WTC11 (cell line): ENCODE data around the gene FAM177B. TPM values are rescaled to one million over a fixed set of nuclear protein-coding genes. Genes with fewer than 3 reads are reported as not detected.

Experiments
- ATAC-seq: fragments of 200-7000 bp; cut with Tn5 transposase; 2 replicates; pipeline ENCODE4 v1.10.0; 2021; ENCODE audit warnings: mild to moderate bottlenecking, moderate library complexity
- CTCF ChIA-PET: fragments of 300-600 bp; sonication (Branson Sonifier 250); formaldehyde crosslinking; loops from one replicate; lab custom pipeline; 2021; ENCODE audit warnings: antibody characterized with exemption; lab: Charles Lee
- POLR2A ChIA-PET: fragments of 350-600 bp; sonication (Branson Sonifier 250); formaldehyde crosslinking; loops from one replicate; lab custom pipeline; 2021; ENCODE audit warnings: antibody characterized with exemption; lab: Charles Lee
- DNase-seq: peaks from one replicate; pipeline ENCODE4 v3.0.0; 2021; ENCODE audit warnings: low spot score
- H3K27ac Mint-ChIP-seq: 2 replicates; pipeline ENCODE4 v1.8.0; 2021; ENCODE audit warnings: mixed read lengths
- H3K27me3 Mint-ChIP-seq: 2 replicates; pipeline ENCODE4 v1.8.0; 2021; ENCODE audit warnings: low read depth, mild to moderate bottlenecking, moderate library complexity, mixed read lengths
- H3K36me3 Mint-ChIP-seq: 2 replicates; pipeline ENCODE4 v1.8.0; 2021; ENCODE audit warnings: mixed read lengths
- H3K4me1 Mint-ChIP-seq: 2 replicates; pipeline ENCODE4 v1.8.0; 2022; ENCODE audit warnings: mixed read lengths
- H3K4me3 Mint-ChIP-seq: 2 replicates; pipeline ENCODE4 v1.8.0; 2021; ENCODE audit warnings: mild to moderate bottlenecking, moderate library complexity, mixed read lengths
- H3K9me3 Mint-ChIP-seq: 2 replicates; pipeline ENCODE4 v1.8.0; 2021; ENCODE audit warnings: mixed read lengths
- ATF1 ChIP-seq: sonication (generic); formaldehyde crosslinking; IDR thresholded peaks from 2 replicates; pipeline ENCODE4 v1.8.1; 2023; ENCODE audit warnings: mild to moderate bottlenecking, moderate library complexity, missing genetic modification reagents
- ATF6 ChIP-seq: sonication (generic); formaldehyde crosslinking; IDR thresholded peaks from 2 replicates; pipeline ENCODE4 v1.8.1; 2023; ENCODE audit warnings: mild to moderate bottlenecking, missing genetic modification reagents
- E2F1 ChIP-seq: sonication (generic); formaldehyde crosslinking; IDR thresholded peaks from 2 replicates; pipeline ENCODE4 v1.8.0; 2022; ENCODE audit warnings: mild to moderate bottlenecking, missing genetic modification reagents
- ERG ChIP-seq: fragments of 250-450 bp; sonication (Bioruptor Pico); IDR thresholded peaks from 2 replicates; pipeline ENCODE4 v1.8.0; 2021; ENCODE audit warnings: mild to moderate bottlenecking
- ESRRA ChIP-seq: sonication (generic); formaldehyde crosslinking; IDR thresholded peaks from 2 replicates; pipeline ENCODE4 v1.8.1; 2022; ENCODE audit warnings: mild to moderate bottlenecking, missing genetic modification reagents, borderline replicate concordance
- GABPB1 ChIP-seq: sonication (generic); formaldehyde crosslinking; IDR thresholded peaks from 2 replicates; pipeline ENCODE4 v1.8.1; 2023; ENCODE audit warnings: mild to moderate bottlenecking, missing genetic modification reagents
- KAT7 ChIP-seq: sonication (generic); formaldehyde crosslinking; IDR thresholded peaks from 2 replicates; pipeline ENCODE4 v1.8.1; 2023; ENCODE audit warnings: missing genetic modification reagents, mild to moderate bottlenecking, borderline replicate concordance
- NFYB ChIP-seq: sonication (generic); formaldehyde crosslinking; conservative IDR thresholded peaks from 2 replicates; pipeline ENCODE4 v1.8.0; 2022; ENCODE audit warnings: low read depth, missing genetic modification reagents
- OVOL2 ChIP-seq: fragments of 250-450 bp; sonication (Bioruptor Pico); IDR thresholded peaks from 2 replicates; pipeline ENCODE4 v1.9.0; 2021; ENCODE audit warnings: mild to moderate bottlenecking, borderline replicate concordance
- USF1 ChIP-seq: sonication (generic); formaldehyde crosslinking; IDR thresholded peaks from 2 replicates; pipeline ENCODE4 v1.8.0; 2022; ENCODE audit warnings: mild to moderate bottlenecking, missing genetic modification reagents
- ZNF232 ChIP-seq: sonication (generic); formaldehyde crosslinking; IDR thresholded peaks from 2 replicates; pipeline ENCODE4 v1.8.0; 2022; ENCODE audit warnings: mild to moderate bottlenecking, missing genetic modification reagents
- ZNF263 ChIP-seq: sonication (generic); formaldehyde crosslinking; IDR thresholded peaks from 2 replicates; pipeline ENCODE4 v1.8.1; 2022; ENCODE audit warnings: low read depth, mild to moderate bottlenecking, moderate library complexity, missing genetic modification reagents
- ZNF416 ChIP-seq: fragments of 250-450 bp; sonication (Bioruptor Pico); IDR thresholded peaks from 2 replicates; pipeline ENCODE4 v1.9.0; 2021; ENCODE audit warnings: mild to moderate bottlenecking, inconsistent platforms
- ZNF532 ChIP-seq: fragments of 250-450 bp; sonication (Bioruptor Pico); IDR thresholded peaks from 2 replicates; pipeline ENCODE4 v1.9.0; 2021; ENCODE audit warnings: mild to moderate bottlenecking, borderline replicate concordance
- total RNA-seq: library from RNA; stranded (reverse); gene quantifications from 3 replicates; pipeline ENCODE4 v1.2.3, GENCODE V29; 2021

The FAM177B gene
- total RNA-seq, 1 experiment from 2014 or later = not detected

- POLR2A ChIA-PET = no interaction called here
- Mint-ChIP-seq H3K27me3 (no peaks in the 10 kb centered on the region), H3K4me3 (no peak overlapping the region), H3K4me1 (peaks cover 16% of the 10 kb centered on the region), H3K36me3 (peaks cover 17% of the 10 kb centered on the region), H3K27ac (no peak overlapping the region; the same call in 1 of the 2 replicates), H3K9me3 (peaks cover 13% of the 10 kb centered on the region)
- CTCF ChIA-PET = no interaction called here
- TF ChIP-seq NFYB (CRISPR knock-in tag) (no peak), OVOL2 (CRISPR knock-in tag) (no peak), E2F1 (CRISPR knock-in tag) (no peak), ZNF416 (CRISPR knock-in tag) (no peak), ZNF532 (CRISPR knock-in tag) (no peak), ZNF263 (CRISPR knock-in tag) (no peak), ATF6 (CRISPR knock-in tag) (no peak), USF1 (CRISPR knock-in tag) (no peak)
- ATAC-seq = no peak
- DNase-seq = no peak
These were observed 27.3 kb upstream of the FAM177B start for GRCh38 chr1:222709700-222710153.

GRCh38 chr1:222711319-222712252 is 25.4 kb upstream of the FAM177B start:
- DNase-seq = peak; percentile 46
- ATAC-seq = peak; percentile 27
- TF ChIP-seq ZNF232 (CRISPR knock-in tag) (0 out of 2 replicates have a peak, but pooled peaks have one; percentile 17), ERG (CRISPR knock-in tag) (no peak), ATF1 (CRISPR knock-in tag) (no peak), ESRRA (CRISPR knock-in tag) (0 out of 2 replicates have a peak, but pooled peaks have one; percentile 44), GABPB1 (CRISPR knock-in tag) (0 out of 2 replicates have a peak, but pooled peaks have one; percentile 28), KAT7 (CRISPR knock-in tag) (0 out of 2 replicates have a peak, but pooled peaks have one; percentile 75)
- Mint-ChIP-seq H3K9me3 (no peaks in the 10 kb centered on the region), H3K27me3 (no peaks in the 10 kb centered on the region), H3K36me3 (peaks cover 5% of the 10 kb centered on the region; the same call in 1 of the 2 replicates), H3K4me3 (peak overlapping the region; percentile 94), H3K4me1 (peaks cover 16% of the 10 kb centered on the region), H3K27ac (peak overlapping the region; percentile 90)
- POLR2A ChIA-PET = interaction anchor here (1.7 kb wide), 1 partner anchor 68 kb away, joined by 4 read pairs; no protein-coding TSS in a partner anchor
- CTCF ChIA-PET = interaction anchor here (1.8 kb wide), 1 partner anchor 379 kb away, joined by 6 read pairs; no protein-coding TSS in a partner anchor
